OCI-LY7 (cell line): ENCODE data around the gene RPS6KB2. TPM values are rescaled to one million over a fixed set of nuclear protein-coding genes. Genes with fewer than 3 reads are reported as not detected.

ENCODE experiments used
- BruUV-seq: library from RNA; stranded (reverse); fragments of 400-500 nt; replicated peaks from 2 replicates; lab custom pipeline; 2021; lab: Mats Ljungman, UMichigan
- CTCF ChIA-PET: fragments of 300-600 bp; sonication (Branson Sonifier 250); formaldehyde crosslinking; loops from one replicate; lab custom pipeline; 2022; ENCODE audit warnings: antibody characterized with exemption; ENCODE audit not compliant: unreplicated experiment; lab: Charles Lee
- POLR2A ChIA-PET: fragments of 300-600 bp; sonication (Branson Sonifier 250); formaldehyde crosslinking; loops from one replicate; lab custom pipeline; 2022; ENCODE audit warnings: antibody characterized with exemption; lab: Charles Lee
- DNase-seq: peaks from one replicate; pipeline ENCODE4 v3.0.0-alpha.2; 2015; ENCODE audit warnings: low spot score
- H2AFZ ChIP-seq: fragments of 200-600 bp; sonication (generic), shearing (Covaris generic); 2 replicates; pipeline ENCODE4 v1.6.1; 2014; ENCODE audit warnings: mild to moderate bottlenecking, antibody characterized with exemption, low read length, moderate library complexity
- H3K27ac ChIP-seq: fragments of 200-600 bp; sonication (generic); 2 replicates; pipeline ENCODE4 v1.5.1; 2014; ENCODE audit warnings: mixed run types, low read depth, mild to moderate bottlenecking, moderate library complexity, low read length, inconsistent platforms; ENCODE audit not compliant: poor library complexity, severe bottlenecking
- H3K36me3 ChIP-seq: fragments of 200-600 bp; sonication (generic); 2 replicates; pipeline ENCODE4 v1.6.1; 2014; ENCODE audit warnings: mild to moderate bottlenecking, antibody characterized with exemption, low read length, moderate library complexity, mixed read lengths; ENCODE audit not compliant: insufficient read depth
- H3K4me1 ChIP-seq: fragments of 200-600 bp; sonication (generic); 2 replicates; pipeline ENCODE4 v1.5.1; 2014; ENCODE audit warnings: mild to moderate bottlenecking, low read length; ENCODE audit not compliant: insufficient read depth, poor library complexity, severe bottlenecking
- H3K4me2 ChIP-seq: fragments of 200-600 bp; sonication (generic); 2 replicates; pipeline ENCODE4 v1.6.1; 2014; ENCODE audit warnings: mild to moderate bottlenecking, low read length
- H3K4me3 ChIP-seq: fragments of 200-600 bp; sonication (generic); 2 replicates; pipeline ENCODE4 v1.5.1; 2014; ENCODE audit warnings: mild to moderate bottlenecking, low read depth, low read length; ENCODE audit not compliant: poor library complexity, severe bottlenecking
- H3K79me2 ChIP-seq: fragments of 200-600 bp; sonication (generic); 2 replicates; pipeline ENCODE4 v1.6.1; 2016; ENCODE audit warnings: low read depth, mild to moderate bottlenecking, low read length, moderate library complexity, mixed read lengths; ENCODE audit not compliant: insufficient read depth
- H3K9me2 ChIP-seq: fragments of 200-600 bp; sonication (generic); 2 replicates; pipeline ENCODE4 v1.6.1; 2016; ENCODE audit warnings: mild to moderate bottlenecking, low read length, mixed read lengths; ENCODE audit not compliant: insufficient read depth
- H3K9me3 ChIP-seq: fragments of 200-600 bp; sonication (generic); 2 replicates; pipeline ENCODE4 v1.6.1; 2014; ENCODE audit warnings: mild to moderate bottlenecking, mixed run types, low read length, mixed read lengths
- H4K20me1 ChIP-seq: fragments of 200-600 bp; sonication (generic); 2 replicates; pipeline ENCODE4 v1.6.1; 2014; ENCODE audit warnings: mild to moderate bottlenecking, antibody characterized with exemption, low read length, moderate library complexity, mixed read lengths; ENCODE audit not compliant: insufficient read depth
- CTCF ChIP-seq: fragments of 200-600 bp; sonication (generic); conservative IDR thresholded peaks from 2 replicates; pipeline ENCODE4 v1.5.1; 2014; ENCODE audit warnings: mild to moderate bottlenecking, antibody characterized with exemption, low read length, moderate library complexity, mixed read lengths
- EZH2phosphoT487 ChIP-seq: fragments of 200-600 bp; sonication (generic); IDR thresholded peaks from 2 replicates; pipeline ENCODE4 v1.6.1; 2018; ENCODE audit warnings: low read depth, borderline replicate concordance, mild to moderate bottlenecking, mixed run types, antibody characterized with exemption, low read length, moderate library complexity, mixed read lengths
- intact Hi-C: fragments of 100-400 bp; cut with micrococcal nuclease; formaldehyde crosslinking; loops from one replicate; pipeline ENCODE4 v1.10.0; 2022; ENCODE audit not compliant: unreplicated experiment
- total RNA-seq, 2 experiments: library from RNA; depleted of rRNA in 1 of 2; stranded (reverse); fragments of >200 nt in 1 of 2; shearing (Covaris generic) in 1 of 2; gene quantifications; 2 replicates each; pipeline ENCODE4 v1.2.3, GENCODE V29; 2014 to 2022

Gene RPS6KB2
- total RNA-seq, 2 experiments from 2014 or later = 48.3 to 69.4 TPM

DNA sequence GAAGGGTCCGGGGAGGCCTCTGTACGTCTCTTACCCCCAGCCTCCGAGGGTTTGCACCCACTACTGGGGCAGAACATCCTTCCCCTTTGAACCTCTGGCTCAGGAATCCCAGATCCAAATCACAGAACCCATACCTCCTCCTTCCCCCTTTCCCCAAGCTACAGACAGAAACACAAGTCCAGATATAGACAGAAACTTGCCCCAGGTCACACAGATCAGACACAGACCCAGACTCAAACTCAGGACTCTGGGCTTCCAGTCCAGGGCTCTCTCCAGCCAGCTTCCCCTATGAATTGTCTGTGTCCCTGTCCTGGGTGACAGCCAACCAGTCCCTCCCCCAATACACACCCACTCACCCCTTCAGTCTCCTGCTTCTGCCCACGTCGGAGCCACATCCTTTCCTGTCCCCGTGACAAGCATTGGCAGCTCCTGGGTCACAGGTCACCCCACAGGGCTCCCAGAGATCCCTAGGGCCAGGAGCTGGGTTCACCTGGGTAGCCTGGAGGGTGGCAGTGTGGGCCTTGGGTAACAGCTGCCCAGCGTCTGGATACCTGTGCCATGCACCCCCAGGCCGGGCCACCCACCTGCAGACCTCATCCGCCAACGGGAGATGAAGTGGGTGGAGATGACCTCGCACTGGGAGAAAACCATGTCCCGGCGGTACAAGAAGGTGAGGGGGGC, 23.6 kb upstream of the RPS6KB2 start:
- DNase-seq = no peak
- Histone ChIP-seq H3K27ac (peak overlapping the region; percentile 97), H3K9me3 (no peaks in the 10 kb centered on the region), H2AFZ (no peak overlapping the region), H3K4me1 (peaks cover 75% of the 10 kb centered on the region), H3K9me2 (no peaks in the 10 kb centered on the region), H3K4me2 (peak overlapping the region; percentile 73), H4K20me1 (0 out of 2 replicates have a peak, but pooled peaks cover 7% of the 10 kb centered on the region), H3K79me2 (peaks cover 50% of the 10 kb centered on the region), H3K4me3 (peak overlapping the region; percentile 79), H3K36me3 (peaks cover 46% of the 10 kb centered on the region)
- TF ChIP-seq CTCF (no peak), EZH2phosphoT487 (no peak)
- intact Hi-C loops = loop anchor here (5.0 to 10.0 kb wide), 2 partner anchors 183 to 240 kb away; no protein-coding TSS in a partner anchor
- CTCF ChIA-PET = interaction anchor here (0.5 to 1.2 kb wide), 2 partner anchors 34 to 55 kb away, joined by 3 read pairs; no protein-coding TSS in a partner anchor
- POLR2A ChIA-PET = interaction anchor here (0.6 to 5.1 kb wide), 8 partner anchors 10 to 80 kb away, joined by 3 to 38 read pairs (median 4); partner anchors contain the start of genes POLD4 and PTPRCAP
- BruUV-seq = no TSS peak

- Histone ChIP-seq H3K9me3 (no peaks in the 10 kb centered on the region), H3K79me2 (peaks cover 49% of the 10 kb centered on the region), H3K4me1 (peaks cover 79% of the 10 kb centered on the region), H3K36me3 (peaks cover 48% of the 10 kb centered on the region; the same call in 1 of the 2 replicates), H3K4me2 (peak overlapping the region; percentile 73), H3K4me3 (peak overlapping the region; percentile 79), H3K9me2 (no peaks in the 10 kb centered on the region), H4K20me1 (0 out of 2 replicates have a peak, but pooled peaks cover 6% of the 10 kb centered on the region), H3K27ac (peak overlapping the region; percentile 97), H2AFZ (no peak overlapping the region)
- BruUV-seq = no TSS peak
- ChIA-PET POLR2A (interaction anchor here (0.6 to 5.1 kb wide), 3 partner anchors 32 to 78 kb away, joined by 3 to 38 read pairs (median 3); partner anchors contain the start of genes POLD4 and PTPRCAP), CTCF (no interaction called here)
- intact Hi-C loops = loop anchor here (10.0 kb wide), 1 partner anchor 240 kb away; no protein-coding TSS in a partner anchor
- TF ChIP-seq EZH2phosphoT487 (no peak), CTCF (no peak)
- DNase-seq = no peak
These were observed 23.1 kb upstream of the RPS6KB2 start for GRCh38 chr11:67405196-67405567.
